Measurements from ENCODE around the gene EPHA6. TPM values are rescaled to one million over a fixed set of nuclear protein-coding genes. Genes with fewer than 3 reads are reported as not detected.
"Not testable (repeated sequence)": the region's sequence is repeated elsewhere in the genome, so short reads cannot be mapped to it uniquely, and the experiment has no call there.

Gene EPHA6
- total and polyA plus RNA-seq, 9 donors, result 2.0 to 20.9 (median 9.2) TPM

- Histone ChIP-seq H3K4me3 (no peak overlapping the region), H3K4me1 (ENCODE audit: insufficient read depth) (no peaks in the 10 kb centered on the region), H3K36me3 (no peaks in the 10 kb centered on the region), H3K27ac (no peak overlapping the region), H3K9me3 (no peaks in the 10 kb centered on the region), H3K27me3 (no peaks in the 10 kb centered on the region)
- intact Hi-C loops (cut with DNase I), result no loop called here
- 5 to 13% (median 10%) methylated on average over 2 of the region's 2 CpGs for WGBS, 3 donors
- TF ChIP-seq POLR2A (IDR thresholded peaks at IDR 0.05) (no peak), EP300 (IDR thresholded peaks at IDR 0.05) (no peak), CTCF (IDR thresholded peaks at IDR 0.05) (no peak)
- DNase-seq, result no peak
Measured at GRCh38 chr3:97470481-97470880, 656.1 kb downstream of the EPHA6 start.

- no peaks in the 10 kb centered on the region for H3K36me3 ChIP-seq
- H3K9me3 ChIP-seq, result no peaks in the 10 kb centered on the region
- no peaks in the 10 kb centered on the region for H3K27me3 ChIP-seq
- H3K4me3 ChIP-seq, result no peak overlapping the region
- H3K4me1 ChIP-seq (ENCODE audit: insufficient read depth), result no peaks in the 10 kb centered on the region
- intact Hi-C loops (cut with DNase I), result no loop called here
- TF ChIP-seq POLR2A (IDR thresholded peaks at IDR 0.05), result no peak
- no peak for TF ChIP-seq CTCF (IDR thresholded peaks at IDR 0.05)
- TF ChIP-seq EP300 (IDR thresholded peaks at IDR 0.05), result no peak
- no peak overlapping the region for H3K27ac ChIP-seq
- no peak for DNase-seq
Measured at GRCh38 chr3:97479740-97480139, 665.3 kb downstream of the EPHA6 start.

- H3K4me3 ChIP-seq; H3K4me1 ChIP-seq (ENCODE audit: insufficient read depth); H3K27me3 ChIP-seq; H3K36me3 ChIP-seq; H3K9me3 ChIP-seq; intact Hi-C loops (cut with DNase I); DNase-seq; H3K27ac ChIP-seq: not testable (repeated sequence)
- WGBS, 3 donors, result 95 to 97% (median 96%) methylated on average over 28 to 29 of the region's 29 CpGs
Measured at GRCh38 chr3:97480696-97481289, 666.4 kb downstream of the EPHA6 start.

- no peak for DNase-seq
- H3K36me3 ChIP-seq, result no peaks in the 10 kb centered on the region
- 90 to 97% (median 96%) methylated on average over 26 of the region's 26 CpGs for WGBS, 3 donors
- H3K27ac ChIP-seq, result no peak overlapping the region
- intact Hi-C loops (cut with DNase I), result no loop called here
- TF ChIP-seq EP300 (IDR thresholded peaks at IDR 0.05), result no peak
- TF ChIP-seq CTCF (IDR thresholded peaks at IDR 0.05), result no peak
- TF ChIP-seq POLR2A (IDR thresholded peaks at IDR 0.05), result no peak
- no peak overlapping the region for H3K4me3 ChIP-seq
- H3K4me1 ChIP-seq (ENCODE audit: insufficient read depth), result no peaks in the 10 kb centered on the region
- H3K9me3 ChIP-seq, result no peaks in the 10 kb centered on the region
- H3K27me3 ChIP-seq, result no peaks in the 10 kb centered on the region
Measured at GRCh38 chr3:97481416-97481815, 667.0 kb downstream of the EPHA6 start.

- WGBS, 3 donors, result 90 to 94% (median 92%) methylated on average over 3 of the region's 3 CpGs
- DNase-seq, result no peak
- Histone ChIP-seq H3K4me1 (ENCODE audit: insufficient read depth) (no peaks in the 10 kb centered on the region), H3K4me3 (no peak overlapping the region), H3K9me3 (no peaks in the 10 kb centered on the region), H3K27me3 (no peaks in the 10 kb centered on the region), H3K36me3 (no peaks in the 10 kb centered on the region), H3K27ac (no peak overlapping the region)
- intact Hi-C loops (cut with DNase I), result no loop called here
- no peak for TF ChIP-seq POLR2A (IDR thresholded peaks at IDR 0.05)
- TF ChIP-seq EP300 (IDR thresholded peaks at IDR 0.05), result no peak
- TF ChIP-seq CTCF (IDR thresholded peaks at IDR 0.05), result no peak
Measured at GRCh38 chr3:97485206-97485605, 670.8 kb downstream of the EPHA6 start.
